ENCODE results near the gene NHERF2.

Gene NHERF2

DNA sequence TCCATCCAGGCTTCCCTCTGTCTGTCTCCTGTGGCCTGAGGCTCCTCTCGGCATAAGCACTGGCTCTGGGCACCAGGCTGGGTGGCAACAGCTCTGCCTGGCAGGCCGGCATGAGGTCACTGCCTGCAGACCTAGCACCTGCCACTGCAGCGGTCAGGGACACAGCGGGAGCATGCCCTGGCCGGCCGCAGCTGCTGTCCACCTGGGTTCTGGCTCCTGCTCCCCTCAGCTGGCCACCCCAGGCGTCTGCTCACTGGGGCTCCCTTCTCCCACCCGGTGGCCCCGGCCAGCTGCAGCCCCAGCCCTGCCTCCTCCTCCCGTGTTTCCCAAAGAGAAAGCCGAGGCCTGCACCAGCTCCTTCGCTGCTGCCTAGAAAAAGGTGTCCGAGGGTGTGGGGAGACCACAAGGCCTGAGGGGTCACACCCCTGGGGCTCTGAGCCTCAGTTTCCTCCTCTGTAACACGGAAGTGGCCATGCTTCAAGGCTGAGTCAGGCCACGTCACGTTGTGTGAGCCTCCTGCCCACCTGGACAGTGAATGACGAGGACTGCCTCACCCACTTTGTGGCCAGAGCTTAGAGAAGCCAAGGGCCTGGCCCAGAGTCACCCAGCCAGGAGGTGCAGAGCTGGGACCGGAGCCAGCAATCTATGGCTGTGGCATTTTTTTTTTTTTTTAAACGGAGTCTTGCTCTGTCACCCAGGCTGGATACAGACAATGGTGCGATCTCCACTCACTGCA, 14.3 kb downstream of the NHERF2 start:
- TF ChIP-seq TEAD4 (IDR thresholded peaks at IDR 0.05), result peak; percentile 27; the same call in 1 of the 2 replicates
- TF ChIP-seq EP300 (IDR thresholded peaks at IDR 0.05; ENCODE audit: borderline replicate concordance), result no peak
- TF ChIP-seq, protein P1, sequence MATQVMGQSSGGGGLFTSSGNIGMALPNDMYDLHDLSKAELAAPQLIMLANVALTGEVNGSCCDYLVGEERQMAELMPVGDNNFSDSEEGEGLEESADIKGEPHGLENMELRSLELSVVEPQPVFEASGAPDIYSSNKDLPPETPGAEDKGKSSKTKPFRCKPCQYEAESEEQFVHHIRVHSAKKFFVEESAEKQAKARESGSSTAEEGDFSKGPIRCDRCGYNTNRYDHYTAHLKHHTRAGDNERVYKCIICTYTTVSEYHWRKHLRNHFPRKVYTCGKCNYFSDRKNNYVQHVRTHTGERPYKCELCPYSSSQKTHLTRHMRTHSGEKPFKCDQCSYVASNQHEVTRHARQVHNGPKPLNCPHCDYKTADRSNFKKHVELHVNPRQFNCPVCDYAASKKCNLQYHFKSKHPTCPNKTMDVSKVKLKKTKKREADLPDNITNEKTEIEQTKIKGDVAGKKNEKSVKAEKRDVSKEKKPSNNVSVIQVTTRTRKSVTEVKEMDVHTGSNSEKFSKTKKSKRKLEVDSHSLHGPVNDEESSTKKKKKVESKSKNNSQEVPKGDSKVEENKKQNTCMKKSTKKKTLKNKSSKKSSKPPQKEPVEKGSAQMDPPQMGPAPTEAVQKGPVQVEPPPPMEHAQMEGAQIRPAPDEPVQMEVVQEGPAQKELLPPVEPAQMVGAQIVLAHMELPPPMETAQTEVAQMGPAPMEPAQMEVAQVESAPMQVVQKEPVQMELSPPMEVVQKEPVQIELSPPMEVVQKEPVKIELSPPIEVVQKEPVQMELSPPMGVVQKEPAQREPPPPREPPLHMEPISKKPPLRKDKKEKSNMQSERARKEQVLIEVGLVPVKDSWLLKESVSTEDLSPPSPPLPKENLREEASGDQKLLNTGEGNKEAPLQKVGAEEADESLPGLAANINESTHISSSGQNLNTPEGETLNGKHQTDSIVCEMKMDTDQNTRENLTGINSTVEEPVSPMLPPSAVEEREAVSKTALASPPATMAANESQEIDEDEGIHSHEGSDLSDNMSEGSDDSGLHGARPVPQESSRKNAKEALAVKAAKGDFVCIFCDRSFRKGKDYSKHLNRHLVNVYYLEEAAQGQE (IDR thresholded peaks at IDR 0.05; ENCODE audit: low read depth), result no peak
- TF ChIP-seq, protein P2, sequence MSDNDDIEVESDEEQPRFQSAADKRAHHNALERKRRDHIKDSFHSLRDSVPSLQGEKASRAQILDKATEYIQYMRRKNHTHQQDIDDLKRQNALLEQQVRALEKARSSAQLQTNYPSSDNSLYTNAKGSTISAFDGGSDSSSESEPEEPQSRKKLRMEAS (IDR thresholded peaks at IDR 0.05), result peak; percentile 93
- TF ChIP-seq YY1 (IDR thresholded peaks at IDR 0.05; ENCODE audit: low read depth), result 0 out of 2 replicates have a peak, but pooled peaks have one; percentile 38
- no peak for TF ChIP-seq EGR1 (IDR thresholded peaks at IDR 0.05)
- TF ChIP-seq TAF1 (IDR thresholded peaks at IDR 0.05; ENCODE audit: low read depth), result no peak
- TF ChIP-seq CREB1 (IDR thresholded peaks at IDR 0.05; ENCODE audit: low read depth), result 0 out of 2 replicates have a peak, but pooled peaks have one; percentile 46
- peak; percentile 75 for TF ChIP-seq TCF12 (IDR thresholded peaks at IDR 0.05; ENCODE audit: low read depth)
- TF ChIP-seq RAD21 (IDR thresholded peaks at IDR 0.05; ENCODE audit: low read depth), result no peak; the same call in 1 of the 2 replicates
- peak; percentile 87 for TF ChIP-seq NFIC (IDR thresholded peaks at IDR 0.05)
- TF ChIP-seq, protein P3, sequence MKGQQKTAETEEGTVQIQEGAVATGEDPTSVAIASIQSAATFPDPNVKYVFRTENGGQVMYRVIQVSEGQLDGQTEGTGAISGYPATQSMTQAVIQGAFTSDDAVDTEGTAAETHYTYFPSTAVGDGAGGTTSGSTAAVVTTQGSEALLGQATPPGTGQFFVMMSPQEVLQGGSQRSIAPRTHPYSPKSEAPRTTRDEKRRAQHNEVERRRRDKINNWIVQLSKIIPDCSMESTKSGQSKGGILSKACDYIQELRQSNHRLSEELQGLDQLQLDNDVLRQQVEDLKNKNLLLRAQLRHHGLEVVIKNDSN (IDR thresholded peaks at IDR 0.05), result no peak
- no peak; the same call in 1 of the 2 replicates for TF ChIP-seq ZBTB7A (IDR thresholded peaks at IDR 0.05; ENCODE audit: low read depth)
- TF ChIP-seq CEBPB (IDR thresholded peaks at IDR 0.05), result no peak
- TF ChIP-seq FOXM1 (IDR thresholded peaks at IDR 0.05; ENCODE audit: borderline replicate concordance, low read depth), result peak; percentile 51; the same call in 1 of the 2 replicates

DNA sequence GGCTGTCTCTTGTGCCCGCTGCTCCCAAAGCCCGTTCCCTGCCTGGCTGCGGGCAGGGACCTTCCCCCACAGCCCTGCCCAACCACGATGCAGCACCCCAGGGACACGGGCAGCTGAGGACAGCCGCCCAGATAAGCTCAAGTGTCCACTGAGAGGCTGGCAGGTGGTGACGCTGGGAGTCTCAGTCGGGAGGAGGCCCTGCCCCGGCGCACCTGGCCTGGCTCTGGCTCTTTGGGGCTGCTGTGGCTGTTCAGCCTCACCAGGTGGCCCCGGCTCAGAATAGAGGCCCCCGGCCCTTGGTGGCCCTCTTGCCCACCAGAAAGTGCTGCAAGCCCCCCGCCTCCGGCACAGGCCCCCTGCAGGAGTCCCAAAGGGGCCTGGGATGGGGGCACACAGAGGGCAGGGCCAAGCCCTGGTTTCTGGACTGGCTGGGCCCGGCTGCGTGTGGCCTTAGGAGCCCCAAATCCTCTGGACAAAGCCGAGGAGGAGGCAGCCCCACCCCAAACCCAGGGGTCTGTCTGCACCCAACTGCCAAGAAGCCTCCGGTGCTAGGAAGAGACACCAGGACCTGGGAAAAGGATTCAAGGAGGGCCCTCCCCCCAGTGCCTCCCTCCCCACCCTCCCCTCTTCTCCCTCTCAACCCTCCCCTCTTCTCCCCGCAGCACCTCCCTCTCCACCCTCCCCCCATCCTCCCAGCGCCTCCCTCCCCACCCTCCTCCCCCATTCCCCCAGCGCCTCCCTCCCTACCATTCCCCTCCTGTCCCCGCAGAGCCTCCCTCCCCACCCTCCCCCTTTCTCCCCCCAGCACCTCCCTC, 15.7 kb downstream of the NHERF2 start:
- TF ChIP-seq CEBPB (IDR thresholded peaks at IDR 0.05), result no peak
- TF ChIP-seq TCF12 (IDR thresholded peaks at IDR 0.05; ENCODE audit: low read depth), result peak; percentile 74
- no peak for TF ChIP-seq TEAD4 (IDR thresholded peaks at IDR 0.05)
- no peak for TF ChIP-seq EGR1 (IDR thresholded peaks at IDR 0.05)
- TF ChIP-seq ZBTB7A (IDR thresholded peaks at IDR 0.05; ENCODE audit: low read depth), result no peak
- TF ChIP-seq FOXM1 (IDR thresholded peaks at IDR 0.05; ENCODE audit: borderline replicate concordance, low read depth), result no peak
- no peak for TF ChIP-seq YY1 (IDR thresholded peaks at IDR 0.05; ENCODE audit: low read depth)
- TF ChIP-seq EP300 (IDR thresholded peaks at IDR 0.05; ENCODE audit: borderline replicate concordance), result peak; percentile 22; the same call in 1 of the 2 replicates
- TF ChIP-seq, protein P3 (IDR thresholded peaks at IDR 0.05), result no peak
- 0 out of 2 replicates have a peak, but pooled peaks have one; percentile 5 for TF ChIP-seq RAD21 (IDR thresholded peaks at IDR 0.05; ENCODE audit: low read depth)
- TF ChIP-seq, protein P1 (IDR thresholded peaks at IDR 0.05; ENCODE audit: low read depth), result no peak

DNA sequence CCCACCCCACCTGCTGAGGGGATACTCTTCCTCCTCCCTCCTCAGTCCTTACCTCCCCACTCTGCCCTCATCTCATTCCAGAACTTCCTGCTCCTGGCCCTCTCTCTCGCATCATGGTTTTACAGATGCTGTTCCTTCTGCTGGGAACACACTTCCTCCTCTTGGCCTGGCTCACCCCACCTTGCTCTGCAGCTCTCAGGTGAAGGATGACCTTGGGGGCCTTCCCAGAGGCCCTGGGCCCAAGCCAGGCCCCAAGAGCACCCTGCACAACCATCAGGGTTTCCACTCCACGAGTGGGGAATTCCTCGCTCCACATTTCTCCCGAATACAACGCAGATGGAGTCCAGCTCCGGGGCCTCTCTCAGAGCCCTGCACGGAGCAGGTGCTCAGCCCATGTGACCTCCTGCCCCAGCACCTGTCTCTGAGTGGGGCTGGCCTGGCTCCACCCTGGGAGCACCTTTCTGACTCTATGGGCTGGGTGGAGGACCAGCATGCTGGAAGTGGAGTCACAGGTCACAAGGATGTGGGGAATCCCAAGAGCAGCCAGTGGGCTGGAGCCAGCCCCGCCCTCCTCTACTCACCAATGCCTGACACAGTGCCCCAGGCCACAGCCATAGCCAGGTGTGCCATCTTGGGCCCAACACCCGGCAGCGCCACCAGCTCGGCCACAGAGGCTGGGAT, 16.4 kb downstream of the NHERF2 start:
- 0 out of 2 replicates have a peak, but pooled peaks have one; percentile 1 for TF ChIP-seq TCF12 (IDR thresholded peaks at IDR 0.05; ENCODE audit: low read depth)
- no peak for TF ChIP-seq YY1 (IDR thresholded peaks at IDR 0.05; ENCODE audit: low read depth)
- TF ChIP-seq, protein P3 (IDR thresholded peaks at IDR 0.05), result peak; percentile 57
- no peak for TF ChIP-seq FOXM1 (IDR thresholded peaks at IDR 0.05; ENCODE audit: borderline replicate concordance, low read depth)
- TF ChIP-seq EP300 (IDR thresholded peaks at IDR 0.05; ENCODE audit: borderline replicate concordance), result no peak

DNA sequence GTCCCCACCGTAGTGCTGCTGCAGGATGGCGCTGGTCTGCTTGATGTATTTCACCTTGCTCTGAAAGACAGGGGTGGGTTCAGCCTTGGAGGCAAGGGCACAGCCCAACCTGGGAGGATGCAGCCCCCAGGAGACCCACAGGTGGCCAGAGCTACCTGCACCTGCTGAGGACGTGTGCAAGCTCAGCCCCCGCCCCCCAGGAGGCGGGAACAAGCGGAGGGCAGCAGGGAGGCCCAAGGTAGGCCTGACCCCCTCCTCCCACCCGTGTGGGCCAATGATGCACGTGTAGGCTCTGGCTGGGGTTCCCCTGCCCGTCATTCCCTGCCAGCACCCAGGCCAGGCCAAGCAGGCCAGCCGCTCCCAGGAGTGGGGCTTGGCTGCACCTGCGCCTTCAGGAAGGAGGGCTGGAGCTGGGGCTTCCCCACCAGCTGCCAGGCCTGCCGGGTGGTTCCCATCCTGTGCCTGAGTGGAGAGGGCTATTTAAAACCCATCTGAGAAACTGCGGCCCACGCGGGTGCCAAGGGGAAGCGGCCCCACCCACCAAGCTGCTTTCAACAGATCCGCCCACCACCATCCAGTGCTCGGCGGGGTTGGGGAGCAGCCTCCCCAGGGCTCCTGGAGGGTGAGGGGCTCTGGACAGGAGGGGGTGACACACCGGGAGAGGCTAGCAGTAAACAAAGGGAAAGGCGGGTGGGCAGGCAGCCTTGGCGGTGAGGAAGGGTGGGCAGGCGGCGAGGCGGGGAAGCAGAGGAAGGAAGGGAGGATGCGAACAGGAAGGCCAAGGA, 17.2 kb downstream of the NHERF2 start:
- no peak for TF ChIP-seq CREB1 (IDR thresholded peaks at IDR 0.05; ENCODE audit: low read depth)
- TF ChIP-seq, protein P1 (IDR thresholded peaks at IDR 0.05; ENCODE audit: low read depth), result no peak
- TF ChIP-seq RAD21 (IDR thresholded peaks at IDR 0.05; ENCODE audit: low read depth), result no peak
- 0 out of 2 replicates have a peak, but pooled peaks have one; percentile 7 for TF ChIP-seq ZBTB7A (IDR thresholded peaks at IDR 0.05; ENCODE audit: low read depth)

All from Ishikawa (cell line).